Stimulated activated CD4-positive, alpha-beta T cell treated with anti-CD3 and anti-CD28 coated beads, Interleukin-4, amount 100 ng/mL, for 24 hours (primary cell): ENCODE data around the gene GTF2H3.
"Not testable (repeated sequence)": the region's sequence is repeated elsewhere in the genome, so short reads cannot be mapped to it uniquely, and the experiment has no call there.

Experiments used
- DNase-seq: peaks from one replicate; pipeline ENCODE4 v3.0.0-alpha.2; 2020

GTF2H3 gene

GRCh38 chr12:123633379-123634141 lies at the start of gene GTF2H3, which contains the start of gene EIF2B1:
Gene GTF2H3, plus strand, starts transcription at chr12:123633829. Its CDS starts 31 bp downstream, at chr12:123633860.
Gene EIF2B1, minus strand, starts transcription at chr12:123633686. Its CDS starts 129 bp downstream, at chr12:123633557.
- DNase-seq, result peak; percentile 97

- no peak for DNase-seq
Measured at GRCh38 chr12:123591702-123592481, 41.7 kb upstream of the GTF2H3 start.

DNA sequence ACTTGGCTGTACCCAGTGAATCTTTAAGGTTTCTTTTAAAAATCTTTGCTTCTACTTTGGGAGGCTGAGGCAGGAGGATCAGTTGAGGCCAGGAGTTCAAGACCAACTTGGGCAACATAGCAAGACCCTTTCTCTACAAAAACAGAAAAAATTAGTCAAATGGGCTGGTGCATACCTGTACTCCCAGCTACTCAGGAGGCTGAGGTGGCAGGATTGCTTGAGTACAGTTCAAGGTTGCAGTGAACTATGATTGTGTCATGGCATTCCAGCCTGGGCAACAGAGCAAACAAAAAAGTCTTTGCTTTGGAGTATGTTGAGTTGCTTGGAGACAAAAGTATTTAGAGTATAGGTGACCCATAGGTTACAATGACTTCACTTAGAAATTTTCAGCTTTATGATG lies 37.9 kb upstream of the GTF2H3 start:
- no peak for DNase-seq

GRCh38 chr12:123597100-123597499 lies 36.5 kb upstream of the GTF2H3 start:
- DNase-seq, result no peak

DNA sequence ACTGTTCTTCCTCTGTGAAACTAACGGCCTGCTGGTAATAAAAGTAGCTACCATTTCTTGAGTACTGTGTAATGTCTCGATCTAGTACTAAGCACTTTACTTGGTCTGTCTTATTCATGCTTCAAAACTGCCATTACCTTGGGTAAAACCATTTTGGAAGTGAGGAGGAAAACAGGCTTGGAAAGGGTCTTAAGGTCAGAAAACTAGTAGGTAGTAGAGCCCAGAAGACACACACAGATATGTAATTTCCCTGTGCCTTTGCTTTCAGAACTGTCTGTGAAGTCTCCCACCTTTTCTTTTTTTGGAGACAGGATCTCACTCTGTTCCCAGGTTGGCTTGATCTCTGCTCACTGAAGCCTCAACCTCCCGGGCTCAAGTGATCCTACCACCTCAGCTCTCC lies 35.1 kb upstream of the GTF2H3 start:
- no peak for DNase-seq

DNA sequence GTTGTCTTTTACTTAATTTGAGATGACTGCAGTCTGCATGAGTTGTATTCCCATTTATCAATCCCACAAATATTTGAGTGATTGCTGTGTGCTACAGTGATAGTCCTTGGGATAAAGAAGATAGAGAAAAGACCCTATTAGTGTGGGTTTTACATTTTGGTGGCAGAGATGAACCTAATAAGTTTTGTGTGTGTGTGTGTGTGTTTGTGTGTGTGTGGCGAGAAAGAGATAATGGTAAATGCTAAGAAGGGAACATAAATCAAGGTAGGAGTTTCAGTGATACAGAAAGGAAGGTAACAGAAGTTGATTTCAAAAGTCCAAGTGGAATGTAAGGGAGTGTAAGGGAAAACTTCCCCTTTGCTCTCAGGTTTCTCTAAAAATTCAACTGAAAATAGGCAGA lies 34.3 kb upstream of the GTF2H3 start:
- DNase-seq, result no peak

GRCh38 chr12:123599721-123600120 lies 33.9 kb upstream of the GTF2H3 start:
- no peak for DNase-seq

GRCh38 chr12:123601602-123602489 lies 31.8 kb upstream of the GTF2H3 start, which contains the start of gene DDX55:
Gene DDX55, plus strand, starts transcription at chr12:123602099. Its CDS starts 50 bp downstream, at chr12:123602149.
- peak; percentile 87 for DNase-seq

DNA sequence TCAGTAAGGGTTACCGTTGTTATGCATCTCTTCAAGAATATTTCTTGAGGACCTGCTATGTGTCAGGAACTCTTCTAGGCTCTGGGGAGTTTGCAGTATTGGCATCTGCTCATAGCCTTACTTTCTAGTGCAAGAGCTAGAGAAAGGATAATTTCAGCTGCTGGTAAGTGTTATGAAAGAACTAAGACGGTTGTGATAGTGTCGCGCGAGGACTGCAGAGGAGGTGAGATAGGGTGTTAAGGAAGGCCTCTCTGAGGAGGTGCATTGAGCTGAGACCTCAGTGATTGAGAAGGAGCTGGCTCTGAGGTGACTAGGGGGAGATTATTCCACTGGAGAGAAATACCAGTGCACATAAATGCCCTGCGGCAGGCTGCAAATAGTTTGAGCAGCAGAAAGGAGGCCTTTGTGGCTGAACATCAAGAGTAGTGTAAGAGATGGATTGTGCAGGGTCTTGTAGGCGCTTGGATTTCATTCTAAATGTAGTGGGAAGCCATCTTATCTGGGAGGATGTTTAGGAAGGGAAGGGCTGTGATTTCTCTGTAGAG lies 30.9 kb upstream of the GTF2H3 start:
- peak; percentile 29 for DNase-seq

- DNase-seq, result not testable (repeated sequence)
Measured at GRCh38 chr12:123603495-123603894, 30.1 kb upstream of the GTF2H3 start.

DNA sequence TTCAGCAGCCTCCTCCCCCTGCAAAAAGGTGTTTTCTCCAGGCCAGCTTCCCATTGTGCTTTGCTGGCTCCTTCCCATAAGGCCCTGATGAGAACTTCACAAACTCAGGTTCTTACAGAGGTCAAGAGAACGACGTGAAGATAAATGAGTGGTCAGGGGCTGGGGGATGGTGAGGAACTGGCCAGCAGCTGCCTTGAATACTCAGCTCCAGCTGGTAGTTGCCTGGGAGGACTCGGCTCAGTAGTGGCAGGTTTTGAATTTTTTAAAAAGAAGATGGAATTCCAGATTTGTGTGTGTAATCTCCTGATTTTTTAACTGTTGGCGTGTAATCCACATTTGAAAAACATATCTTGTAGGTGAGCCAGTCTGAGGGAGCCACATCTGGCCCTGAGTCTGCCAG lies 25.9 kb upstream of the GTF2H3 start:
- DNase-seq, result no peak

- no peak for DNase-seq
Measured at GRCh38 chr12:123608182-123608581, 25.4 kb upstream of the GTF2H3 start.

GRCh38 chr12:123614110-123614509 lies 19.5 kb upstream of the GTF2H3 start:
- DNase-seq, result peak; percentile 15

GRCh38 chr12:123614531-123614930 lies 19.1 kb upstream of the GTF2H3 start:
- no peak for DNase-seq

GRCh38 chr12:123617144-123617543 lies 16.5 kb upstream of the GTF2H3 start:
- no peak for DNase-seq

DNA sequence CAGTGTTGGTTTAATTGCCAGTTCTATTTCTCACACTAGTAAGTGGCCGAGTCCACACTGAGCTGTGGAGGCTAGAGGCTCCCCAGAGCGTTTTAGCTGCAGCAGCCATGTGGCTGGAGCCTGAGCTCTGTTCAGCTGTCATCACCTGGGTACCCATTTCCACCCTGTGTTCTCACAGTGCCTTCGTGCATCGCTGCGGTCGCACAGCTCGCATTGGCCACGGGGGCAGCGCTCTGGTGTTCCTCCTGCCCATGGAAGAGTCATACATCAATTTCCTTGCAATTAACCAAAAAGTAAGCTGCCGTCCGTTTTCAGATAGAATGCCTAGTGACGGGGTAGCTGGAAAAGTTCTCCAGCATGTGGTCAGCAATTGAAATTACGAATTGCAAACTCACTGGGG lies 16.0 kb upstream of the GTF2H3 start:
- DNase-seq, result no peak

GRCh38 chr12:123621101-123621500 lies 12.5 kb upstream of the GTF2H3 start:
- DNase-seq, result no peak

DNA sequence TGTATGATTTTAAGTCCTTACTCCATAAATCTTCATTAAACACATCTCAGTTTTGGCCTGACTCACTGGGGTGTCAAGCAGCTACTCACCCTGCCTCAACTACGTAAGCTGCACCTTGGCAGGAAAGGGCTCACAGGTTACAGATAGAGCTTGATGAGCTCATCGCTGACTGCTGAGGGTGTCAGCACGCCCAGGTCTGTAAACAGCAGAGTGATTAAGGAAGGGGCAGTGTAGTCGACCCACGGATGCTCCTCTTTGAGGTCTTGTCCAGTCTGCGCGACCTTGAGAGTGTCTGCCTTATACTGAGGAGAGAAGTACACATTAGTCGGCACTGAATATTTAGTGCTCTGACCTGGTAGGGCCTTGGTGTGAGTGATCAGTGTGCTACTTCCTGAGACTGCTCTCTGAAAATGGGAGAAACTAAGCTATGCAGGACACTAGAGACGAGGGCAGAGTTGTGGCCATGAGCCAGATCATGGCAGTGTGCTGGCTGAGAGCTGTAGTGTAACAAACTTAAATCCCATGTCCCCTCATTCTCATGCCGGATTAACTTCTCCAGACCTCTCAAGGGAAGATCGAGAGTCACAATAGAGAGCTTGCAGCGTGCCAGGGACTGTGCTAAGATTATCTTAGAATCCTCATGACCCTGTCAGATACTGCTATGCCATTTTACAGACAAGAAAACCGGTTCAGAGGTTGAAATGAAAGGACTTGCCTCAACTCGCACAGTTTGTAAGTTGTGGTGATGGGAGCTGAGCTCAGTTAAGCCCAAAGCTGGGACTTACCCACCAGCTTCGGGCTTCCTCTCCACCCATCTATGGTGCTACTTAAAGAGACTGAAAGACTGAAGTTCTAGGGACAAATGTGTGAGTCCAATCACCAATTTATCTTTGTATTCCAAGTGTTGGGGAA lies 11.8 kb upstream of the GTF2H3 start:
- no peak for DNase-seq

GRCh38 chr12:123634142-123634561 lies 523 bp downstream of the GTF2H3 start:
- no peak for DNase-seq

DNA sequence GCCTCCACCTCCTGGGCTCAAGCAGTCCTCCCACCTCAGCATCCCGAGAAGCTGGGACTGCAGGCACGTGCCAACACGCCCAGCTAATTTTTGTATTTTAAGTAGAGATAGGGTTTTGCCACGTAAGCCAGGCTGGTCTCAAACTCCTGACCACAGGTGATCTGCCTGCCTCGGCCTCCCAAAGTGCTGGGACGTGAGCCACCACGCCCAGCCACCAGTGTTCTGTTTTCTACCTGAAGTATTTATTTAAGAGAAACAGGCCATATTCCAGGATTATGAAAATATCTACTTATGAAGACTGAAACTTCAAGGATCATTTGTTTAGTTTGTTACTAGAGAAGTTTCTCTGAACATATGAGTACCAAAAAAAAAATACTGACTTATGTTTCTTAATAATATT lies 10.3 kb downstream of the GTF2H3 start:
- no peak for DNase-seq

- DNase-seq, result no peak
Measured at GRCh38 chr12:123645380-123645779, 11.8 kb downstream of the GTF2H3 start.

- DNase-seq, result no peak
Measured at GRCh38 chr12:123645878-123646277, 12.2 kb downstream of the GTF2H3 start.
